Ishikawa (cell line): ENCODE measurements around the gene ATXN7.

Experiments
- CEBPB ChIP-seq: IDR thresholded peaks from 2 replicates; pipeline ENCODE4 v1.6.1; 2012
- CREB1 ChIP-seq: IDR thresholded peaks from 2 replicates; pipeline ENCODE4 v1.6.1; 2012; ENCODE audit warnings: low read depth
- EGR1 ChIP-seq: IDR thresholded peaks from 2 replicates; pipeline ENCODE4 v1.6.1; 2012
- EP300 ChIP-seq: IDR thresholded peaks from 2 replicates; pipeline ENCODE4 v1.6.1; 2012; ENCODE audit warnings: borderline replicate concordance
- FOXM1 ChIP-seq: IDR thresholded peaks from 2 replicates; pipeline ENCODE4 v1.6.1; 2012; ENCODE audit warnings: low read depth, borderline replicate concordance
- NFIC ChIP-seq: IDR thresholded peaks from 2 replicates; pipeline ENCODE4 v1.6.1; 2012
- RAD21 ChIP-seq: IDR thresholded peaks from 2 replicates; pipeline ENCODE4 v1.6.1; 2012; ENCODE audit warnings: low read depth
- TAF1 ChIP-seq: IDR thresholded peaks from 2 replicates; pipeline ENCODE4 v1.6.1; 2012; ENCODE audit warnings: low read depth, mild to moderate bottlenecking
- TCF12 ChIP-seq: IDR thresholded peaks from 2 replicates; pipeline ENCODE4 v1.6.1; 2012; ENCODE audit warnings: low read depth
- TEAD4 ChIP-seq: IDR thresholded peaks from 2 replicates; pipeline ENCODE4 v1.6.1; 2012
- YY1 ChIP-seq: IDR thresholded peaks from 2 replicates; pipeline ENCODE4 v1.6.1; 2012; ENCODE audit warnings: low read depth
- ZBTB7A ChIP-seq: IDR thresholded peaks from 2 replicates; pipeline ENCODE4 v1.6.1; 2012; ENCODE audit warnings: low read depth
- TF ChIP-seq, protein P1 (sequence below): IDR thresholded peaks from 2 replicates; pipeline ENCODE4 v1.6.1; 2012
- TF ChIP-seq, protein P2 (sequence below): IDR thresholded peaks from 2 replicates; pipeline ENCODE4 v1.6.1; 2012; ENCODE audit warnings: low read depth, mild to moderate bottlenecking
- TF ChIP-seq, protein P3 (sequence below): IDR thresholded peaks from 2 replicates; pipeline ENCODE4 v1.6.1; 2012

ATXN7 gene

DNA sequence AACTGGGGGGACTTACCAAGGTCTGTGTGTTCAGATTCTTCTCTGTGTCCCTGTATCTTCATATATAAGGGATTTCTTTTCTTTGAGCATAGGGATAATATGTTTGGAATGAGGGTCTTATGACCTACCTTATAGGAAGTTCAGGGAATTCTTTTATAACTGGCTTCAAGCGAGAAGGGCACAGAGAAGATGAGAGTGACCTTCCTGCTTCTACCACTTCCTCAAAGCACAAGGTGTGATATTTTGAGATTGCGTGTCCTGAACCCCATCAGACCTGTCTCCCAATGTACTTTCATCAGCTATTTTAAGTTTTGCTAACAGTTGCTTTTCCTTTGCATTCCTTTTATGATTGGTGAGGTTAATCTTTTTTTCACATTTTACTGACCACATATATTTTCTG lies 162.7 kb downstream of the ATXN7 start:
- TF ChIP-seq TAF1 (no peak), CREB1 (no peak), ZBTB7A (no peak), CEBPB (no peak), RAD21 (no peak), EGR1 (no peak), FOXM1 (no peak), TEAD4 (no peak), EP300 (no peak), TCF12 (no peak), YY1 (no peak), NFIC (no peak)
- TF ChIP-seq, protein P1, sequence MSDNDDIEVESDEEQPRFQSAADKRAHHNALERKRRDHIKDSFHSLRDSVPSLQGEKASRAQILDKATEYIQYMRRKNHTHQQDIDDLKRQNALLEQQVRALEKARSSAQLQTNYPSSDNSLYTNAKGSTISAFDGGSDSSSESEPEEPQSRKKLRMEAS: no peak
- TF ChIP-seq, protein P2, sequence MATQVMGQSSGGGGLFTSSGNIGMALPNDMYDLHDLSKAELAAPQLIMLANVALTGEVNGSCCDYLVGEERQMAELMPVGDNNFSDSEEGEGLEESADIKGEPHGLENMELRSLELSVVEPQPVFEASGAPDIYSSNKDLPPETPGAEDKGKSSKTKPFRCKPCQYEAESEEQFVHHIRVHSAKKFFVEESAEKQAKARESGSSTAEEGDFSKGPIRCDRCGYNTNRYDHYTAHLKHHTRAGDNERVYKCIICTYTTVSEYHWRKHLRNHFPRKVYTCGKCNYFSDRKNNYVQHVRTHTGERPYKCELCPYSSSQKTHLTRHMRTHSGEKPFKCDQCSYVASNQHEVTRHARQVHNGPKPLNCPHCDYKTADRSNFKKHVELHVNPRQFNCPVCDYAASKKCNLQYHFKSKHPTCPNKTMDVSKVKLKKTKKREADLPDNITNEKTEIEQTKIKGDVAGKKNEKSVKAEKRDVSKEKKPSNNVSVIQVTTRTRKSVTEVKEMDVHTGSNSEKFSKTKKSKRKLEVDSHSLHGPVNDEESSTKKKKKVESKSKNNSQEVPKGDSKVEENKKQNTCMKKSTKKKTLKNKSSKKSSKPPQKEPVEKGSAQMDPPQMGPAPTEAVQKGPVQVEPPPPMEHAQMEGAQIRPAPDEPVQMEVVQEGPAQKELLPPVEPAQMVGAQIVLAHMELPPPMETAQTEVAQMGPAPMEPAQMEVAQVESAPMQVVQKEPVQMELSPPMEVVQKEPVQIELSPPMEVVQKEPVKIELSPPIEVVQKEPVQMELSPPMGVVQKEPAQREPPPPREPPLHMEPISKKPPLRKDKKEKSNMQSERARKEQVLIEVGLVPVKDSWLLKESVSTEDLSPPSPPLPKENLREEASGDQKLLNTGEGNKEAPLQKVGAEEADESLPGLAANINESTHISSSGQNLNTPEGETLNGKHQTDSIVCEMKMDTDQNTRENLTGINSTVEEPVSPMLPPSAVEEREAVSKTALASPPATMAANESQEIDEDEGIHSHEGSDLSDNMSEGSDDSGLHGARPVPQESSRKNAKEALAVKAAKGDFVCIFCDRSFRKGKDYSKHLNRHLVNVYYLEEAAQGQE: no peak
- TF ChIP-seq, protein P3, sequence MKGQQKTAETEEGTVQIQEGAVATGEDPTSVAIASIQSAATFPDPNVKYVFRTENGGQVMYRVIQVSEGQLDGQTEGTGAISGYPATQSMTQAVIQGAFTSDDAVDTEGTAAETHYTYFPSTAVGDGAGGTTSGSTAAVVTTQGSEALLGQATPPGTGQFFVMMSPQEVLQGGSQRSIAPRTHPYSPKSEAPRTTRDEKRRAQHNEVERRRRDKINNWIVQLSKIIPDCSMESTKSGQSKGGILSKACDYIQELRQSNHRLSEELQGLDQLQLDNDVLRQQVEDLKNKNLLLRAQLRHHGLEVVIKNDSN: no peak

DNA sequence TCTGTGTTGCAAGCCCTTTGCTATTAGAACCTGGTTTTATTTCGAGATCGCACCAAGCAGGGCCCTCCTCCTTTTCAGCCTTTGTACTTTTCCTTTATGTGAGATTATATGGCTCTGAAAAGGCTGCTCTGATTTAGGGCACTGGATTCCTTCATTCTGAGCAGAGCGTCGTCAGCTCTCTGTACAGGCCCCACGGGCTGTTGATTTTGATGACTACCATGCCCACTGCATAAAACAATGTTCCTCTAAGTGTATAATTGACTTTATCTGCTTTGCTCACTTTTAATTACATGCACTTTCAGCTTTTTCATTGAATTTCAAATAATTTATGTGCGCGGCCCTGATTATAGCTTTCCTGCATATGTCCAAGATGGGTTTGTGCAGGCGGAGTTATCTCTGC lies 164.0 kb downstream of the ATXN7 start:
- TF ChIP-seq NFIC (no peak), TEAD4 (no peak), YY1 (no peak), RAD21 (no peak), EGR1 (no peak), EP300 (no peak), CREB1 (no peak), TAF1 (no peak), ZBTB7A (no peak), FOXM1 (no peak), CEBPB (no peak), TCF12 (no peak)
- TF ChIP-seq, protein P3: no peak
- TF ChIP-seq, protein P2: no peak
- TF ChIP-seq, protein P1: no peak

DNA sequence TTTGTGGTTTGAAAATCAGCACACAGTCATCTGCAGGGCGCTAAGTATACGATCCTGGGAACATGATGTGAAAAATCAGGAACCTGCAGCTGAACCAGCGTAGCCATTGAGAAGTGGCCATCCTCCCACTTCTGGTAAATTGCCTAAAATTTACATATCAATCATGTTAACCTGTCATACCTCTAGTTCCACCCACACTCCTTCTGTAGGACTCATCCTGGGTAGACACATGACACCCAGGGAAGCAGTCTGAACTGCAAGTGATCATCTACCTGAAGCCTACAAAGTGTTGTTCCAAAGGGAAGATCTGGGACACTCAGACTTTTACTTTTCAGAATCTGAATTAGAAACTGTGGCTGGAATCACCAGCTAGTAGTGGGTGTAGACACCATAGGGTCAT lies 165.1 kb downstream of the ATXN7 start:
- TF ChIP-seq ZBTB7A (no peak), NFIC (no peak), EP300 (no peak), FOXM1 (no peak), YY1 (no peak), CREB1 (no peak), CEBPB (no peak), EGR1 (no peak), RAD21 (no peak)
- TF ChIP-seq, protein P2: no peak
- TF ChIP-seq, protein P1: no peak
- TF ChIP-seq, protein P3: no peak

DNA sequence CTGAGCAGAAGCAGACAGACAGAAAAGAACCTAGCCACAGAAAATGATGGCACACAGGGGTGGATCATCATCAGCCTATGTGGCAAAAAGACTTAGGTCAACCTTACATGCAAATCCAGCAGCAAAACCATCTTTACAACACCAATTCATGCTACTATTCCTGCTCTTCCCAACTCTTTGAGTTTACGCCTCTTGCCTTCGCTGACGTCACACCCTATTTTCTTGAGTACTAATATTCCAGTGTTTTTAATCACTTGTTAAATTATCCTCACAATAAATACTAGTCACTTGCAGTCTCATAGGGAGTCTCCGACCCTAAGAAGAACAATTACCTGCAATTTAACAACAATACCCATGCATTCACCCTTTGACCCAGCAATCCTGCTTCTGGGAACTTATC lies 165.6 kb downstream of the ATXN7 start:
- no peak for TF ChIP-seq YY1
- TF ChIP-seq NFIC: no peak
- no peak for TF ChIP-seq TAF1
- TF ChIP-seq, protein P3: no peak
- no peak for TF ChIP-seq FOXM1
- TF ChIP-seq, protein P2: no peak
- TF ChIP-seq RAD21: no peak
- TF ChIP-seq TEAD4: no peak
- no peak for TF ChIP-seq CREB1
- TF ChIP-seq, protein P1: no peak
- no peak for TF ChIP-seq CEBPB
- TF ChIP-seq ZBTB7A: no peak
- no peak for TF ChIP-seq EP300
- no peak for TF ChIP-seq EGR1
- TF ChIP-seq TCF12: no peak
